ENCODE data around the gene WNT6.

WNT6 gene

GRCh38 chr2:218877891-218878290 is 18.3 kb downstream of the WNT6 start:
- TF ChIP-seq CTCF (conservative IDR thresholded peaks at IDR 0.05; ENCODE audit: low read length) (no peak), EZH2phosphoT487 (IDR thresholded peaks at IDR 0.05; ENCODE audit: borderline replicate concordance) (no peak)
- Histone ChIP-seq H3K79me2 (ENCODE audit: insufficient read depth, low read length) (no peaks in the 10 kb centered on the region), H3K36me3 (ENCODE audit: insufficient read depth, low read length) (no peaks in the 10 kb centered on the region), H3K9me3 (ENCODE audit: insufficient read depth, low read depth, low read length) (no peaks in the 10 kb centered on the region), H4K20me1 (ENCODE audit: insufficient read depth, low read length, poor library complexity, severe bottlenecking) (no peaks in the 10 kb centered on the region), H3K27me3 (ENCODE audit: insufficient read depth, low read length, poor library complexity, severe bottlenecking) (no peaks in the 10 kb centered on the region), H3K9me2 (replicated peaks; ENCODE audit: low read depth, low read length) (no peaks in the 10 kb centered on the region), H3K4me1 (ENCODE audit: insufficient read depth, low read length, poor library complexity, severe bottlenecking) (peaks cover 17% of the 10 kb centered on the region), H3K9ac (ENCODE audit: low read depth, low read length, poor library complexity, severe bottlenecking) (no peak overlapping the region), H3F3A (ENCODE audit: low read depth) (no peaks in the 10 kb centered on the region), H3K4me2 (ENCODE audit: low read depth, low read length, poor library complexity, severe bottlenecking) (peak overlapping the region; percentile 2), H3K4me3 (ENCODE audit: low read length, poor library complexity, severe bottlenecking) (no peak overlapping the region), H2AFZ (ENCODE audit: low read length) (no peak overlapping the region)

- Histone ChIP-seq H3K9me3 (ENCODE audit: insufficient read depth, low read depth, low read length) (no peaks in the 10 kb centered on the region), H3K79me2 (ENCODE audit: insufficient read depth, low read length) (no peaks in the 10 kb centered on the region), H3K4me1 (ENCODE audit: insufficient read depth, low read length, poor library complexity, severe bottlenecking) (peaks cover 17% of the 10 kb centered on the region), H4K20me1 (ENCODE audit: insufficient read depth, low read length, poor library complexity, severe bottlenecking) (no peaks in the 10 kb centered on the region), H3F3A (ENCODE audit: low read depth) (no peaks in the 10 kb centered on the region), H3K9me2 (replicated peaks; ENCODE audit: low read depth, low read length) (no peaks in the 10 kb centered on the region), H3K4me3 (ENCODE audit: low read length, poor library complexity, severe bottlenecking) (no peak overlapping the region), H3K27me3 (ENCODE audit: insufficient read depth, low read length, poor library complexity, severe bottlenecking) (no peaks in the 10 kb centered on the region), H3K9ac (ENCODE audit: low read depth, low read length, poor library complexity, severe bottlenecking) (no peak overlapping the region), H3K4me2 (ENCODE audit: low read depth, low read length, poor library complexity, severe bottlenecking) (no peak overlapping the region), H3K36me3 (ENCODE audit: insufficient read depth, low read length) (no peaks in the 10 kb centered on the region), H2AFZ (ENCODE audit: low read length) (no peak overlapping the region)
- no peak for TF ChIP-seq CTCF (conservative IDR thresholded peaks at IDR 0.05; ENCODE audit: low read length)
- no peak for TF ChIP-seq EZH2phosphoT487 (IDR thresholded peaks at IDR 0.05; ENCODE audit: borderline replicate concordance)
These were observed 18.9 kb downstream of the WNT6 start for GRCh38 chr2:218878486-218878885.

- Histone ChIP-seq H3K4me3 (ENCODE audit: low read length, poor library complexity, severe bottlenecking) (no peak overlapping the region), H3K79me2 (ENCODE audit: insufficient read depth, low read length) (no peaks in the 10 kb centered on the region), H4K20me1 (ENCODE audit: insufficient read depth, low read length, poor library complexity, severe bottlenecking) (no peaks in the 10 kb centered on the region), H2AFZ (ENCODE audit: low read length) (no peak overlapping the region), H3K36me3 (ENCODE audit: insufficient read depth, low read length) (no peaks in the 10 kb centered on the region), H3K27me3 (ENCODE audit: insufficient read depth, low read length, poor library complexity, severe bottlenecking) (no peaks in the 10 kb centered on the region), H3K4me1 (ENCODE audit: insufficient read depth, low read length, poor library complexity, severe bottlenecking) (peaks cover 17% of the 10 kb centered on the region), H3K9me2 (replicated peaks; ENCODE audit: low read depth, low read length) (no peaks in the 10 kb centered on the region), H3K9ac (ENCODE audit: low read depth, low read length, poor library complexity, severe bottlenecking) (no peak overlapping the region), H3K4me2 (ENCODE audit: low read depth, low read length, poor library complexity, severe bottlenecking) (no peak overlapping the region), H3K9me3 (ENCODE audit: insufficient read depth, low read depth, low read length) (no peaks in the 10 kb centered on the region), H3F3A (ENCODE audit: low read depth) (no peaks in the 10 kb centered on the region)
- TF ChIP-seq EZH2phosphoT487 (IDR thresholded peaks at IDR 0.05; ENCODE audit: borderline replicate concordance) (no peak), CTCF (conservative IDR thresholded peaks at IDR 0.05; ENCODE audit: low read length) (no peak)
These were observed 19.5 kb downstream of the WNT6 start for GRCh38 chr2:218878926-218879761.

Measured in Loucy (cell line).